ENCODE data around the gene OS9.

The OS9 gene

GRCh38 chr12:57741844-57742738 lies 48.2 kb downstream of the OS9 start:
- 0 out of 2 replicates have a peak, but pooled peaks cover 3% of the 10 kb centered on the region for H3K36me3 ChIP-seq (ENCODE audit: insufficient read depth, low read length)
- H3K4me1 ChIP-seq (ENCODE audit: insufficient read depth, low read length) = peaks cover 7% of the 10 kb centered on the region; the same call in 1 of the 2 replicates
- no peaks in the 10 kb centered on the region for H3K9me3 ChIP-seq (ENCODE audit: control insufficient read depth, insufficient read depth, low read length)
- peak overlapping the region; percentile 22; the same call in 1 of the 2 replicates for H3K9ac ChIP-seq (ENCODE audit: low read depth, low read length)

- Histone ChIP-seq H3K36me3 (ENCODE audit: insufficient read depth, low read length) (peaks cover 11% of the 10 kb centered on the region; the same call in 1 of the 2 replicates), H3K9me3 (ENCODE audit: control insufficient read depth, insufficient read depth, low read length) (no peaks in the 10 kb centered on the region), H3K9ac (ENCODE audit: low read depth, low read length) (no peak overlapping the region), H3K4me1 (ENCODE audit: insufficient read depth, low read length) (peaks cover 7% of the 10 kb centered on the region; the same call in 1 of the 2 replicates)
These were observed 49.8 kb downstream of the OS9 start for GRCh38 chr12:57743769-57744168.

- peaks cover 3% of the 10 kb centered on the region; the same call in 1 of the 2 replicates for H3K4me1 ChIP-seq (ENCODE audit: insufficient read depth, low read length)
- H3K9me3 ChIP-seq (ENCODE audit: control insufficient read depth, insufficient read depth, low read length) = no peaks in the 10 kb centered on the region
These were observed 50.4 kb downstream of the OS9 start for GRCh38 chr12:57744194-57744776.

DNA sequence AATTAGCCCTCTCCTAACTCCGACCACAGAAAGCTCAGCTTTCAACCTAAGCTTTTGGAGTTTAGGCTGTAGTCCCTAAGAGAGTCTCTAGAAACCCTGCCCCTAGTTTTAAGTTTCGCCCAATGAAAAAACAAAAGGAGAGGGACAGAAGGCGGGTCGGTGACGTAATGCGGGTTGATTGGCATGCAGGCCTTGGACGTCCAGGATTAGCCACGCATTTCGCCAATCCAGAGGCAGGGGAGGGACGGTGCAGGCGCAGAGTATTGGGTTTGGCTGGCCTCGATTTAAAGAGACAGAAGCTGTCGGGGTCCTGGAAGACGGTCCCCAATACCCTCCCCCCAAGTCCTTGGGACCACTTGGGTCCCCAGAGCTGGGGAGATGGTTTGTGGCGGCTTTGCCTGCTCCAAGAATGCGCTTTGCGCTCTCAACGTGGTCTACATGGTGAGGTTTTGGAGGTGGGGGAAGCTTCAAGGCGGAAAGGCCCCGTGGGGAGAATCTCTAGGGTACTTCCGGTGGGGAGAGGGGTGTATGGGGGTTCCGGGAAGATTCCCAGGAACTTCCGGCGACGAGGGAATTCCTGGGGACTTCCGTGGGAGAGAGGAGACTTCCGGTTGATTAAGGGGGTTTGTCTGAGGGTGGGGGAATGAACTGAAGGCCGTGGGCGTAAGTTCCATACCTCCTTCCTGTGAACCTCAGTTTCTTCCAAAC lies 51.0 kb downstream of the OS9 start, which contains the start of gene TSPAN31:
TSS of gene TSPAN31 (plus strand) at position 263 of the 708 bp plus-strand sequence. CDS start at position 379, 116 bp downstream.
- Histone ChIP-seq H3K9ac (ENCODE audit: low read depth, low read length) (peak within 1 kb of the TSS; percentile 94), H3K36me3 (ENCODE audit: insufficient read depth, low read length) (peaks cover 17% of the 10 kb centered on the region; the same call in 1 of the 2 replicates), H3K4me1 (ENCODE audit: insufficient read depth, low read length) (no peaks in the 10 kb centered on the region), H3K9me3 (ENCODE audit: control insufficient read depth, insufficient read depth, low read length) (no peaks in the 10 kb centered on the region)

More at GRCh38 chr12:57744194-57744776, 50.4 kb downstream of the OS9 start:
- peaks cover 14% of the 10 kb centered on the region; the same call in 1 of the 2 replicates for H3K36me3 ChIP-seq (ENCODE audit: insufficient read depth, low read length)
- peak overlapping the region; percentile 94 for H3K9ac ChIP-seq (ENCODE audit: low read depth, low read length)

- Histone ChIP-seq H3K9ac (ENCODE audit: low read depth, low read length) (peak overlapping the region; percentile 94), H3K4me1 (ENCODE audit: insufficient read depth, low read length) (no peaks in the 10 kb centered on the region), H3K9me3 (ENCODE audit: control insufficient read depth, insufficient read depth, low read length) (no peaks in the 10 kb centered on the region), H3K36me3 (ENCODE audit: insufficient read depth, low read length) (peaks cover 17% of the 10 kb centered on the region; the same call in 1 of the 2 replicates)
These were observed 51.6 kb downstream of the OS9 start for GRCh38 chr12:57745485-57745881.

DNA sequence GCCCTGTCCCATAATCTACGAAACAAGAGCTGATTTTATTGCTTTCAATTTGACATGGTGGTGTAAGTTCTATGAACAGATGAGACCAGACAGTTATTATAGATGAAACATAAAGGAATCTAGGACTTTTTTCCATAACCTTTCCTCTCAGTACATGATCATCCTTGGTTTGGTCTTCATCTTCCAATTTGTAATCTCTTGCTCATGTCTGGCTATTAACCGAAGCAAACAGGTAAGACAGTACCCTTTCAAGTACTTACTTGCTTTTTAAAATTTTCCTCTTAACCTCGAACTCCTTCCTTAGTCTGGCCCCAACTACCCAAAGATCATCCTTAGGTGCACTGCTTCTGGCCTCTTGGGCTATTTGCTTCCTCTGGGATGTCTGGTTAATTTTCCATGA lies 52.1 kb downstream of the OS9 start:
- no peak overlapping the region for H3K9ac ChIP-seq (ENCODE audit: low read depth, low read length)
- no peaks in the 10 kb centered on the region for H3K4me1 ChIP-seq (ENCODE audit: insufficient read depth, low read length)
- no peaks in the 10 kb centered on the region for H3K9me3 ChIP-seq (ENCODE audit: control insufficient read depth, insufficient read depth, low read length)
- peaks cover 17% of the 10 kb centered on the region; the same call in 1 of the 2 replicates for H3K36me3 ChIP-seq (ENCODE audit: insufficient read depth, low read length)

DNA sequence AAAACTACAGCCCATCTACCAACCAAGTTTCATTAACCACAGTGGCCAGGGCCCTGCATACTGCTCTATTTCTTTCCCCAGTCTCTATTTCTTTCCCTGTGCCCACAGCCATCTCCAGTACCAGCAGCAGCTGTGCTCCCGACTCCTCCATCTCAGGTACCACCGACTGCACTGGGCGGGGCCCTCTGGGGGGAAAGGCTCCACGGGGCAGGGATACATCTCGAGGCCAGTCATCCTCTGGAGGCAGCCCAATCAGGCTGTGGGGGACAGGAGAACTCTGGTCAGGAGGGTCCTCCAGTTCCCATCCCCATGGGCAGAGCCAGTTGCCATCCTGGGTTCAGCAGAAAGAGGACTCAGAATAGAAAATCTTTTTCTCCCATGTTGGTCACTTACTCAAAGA lies 55.1 kb downstream of the OS9 start:
- H3K9me3 ChIP-seq (ENCODE audit: control insufficient read depth, insufficient read depth, low read length) = no peaks in the 10 kb centered on the region
- H3K9ac ChIP-seq (ENCODE audit: low read depth, low read length) = no peak overlapping the region
- peaks cover 17% of the 10 kb centered on the region; the same call in 1 of the 2 replicates for H3K36me3 ChIP-seq (ENCODE audit: insufficient read depth, low read length)
- peaks cover 7% of the 10 kb centered on the region; the same call in 1 of the 2 replicates for H3K4me1 ChIP-seq (ENCODE audit: insufficient read depth, low read length)

GRCh38 chr12:57750561-57751431 lies 56.9 kb downstream of the OS9 start:
- Histone ChIP-seq H3K4me1 (ENCODE audit: insufficient read depth, low read length) (peaks cover 7% of the 10 kb centered on the region; the same call in 1 of the 2 replicates), H3K36me3 (ENCODE audit: insufficient read depth, low read length) (peaks cover 17% of the 10 kb centered on the region; the same call in 1 of the 2 replicates), H3K9me3 (ENCODE audit: control insufficient read depth, insufficient read depth, low read length) (no peaks in the 10 kb centered on the region; the same call in 1 of the 2 replicates), H3K9ac (ENCODE audit: low read depth, low read length) (peak overlapping the region; percentile 80)

GRCh38 chr12:57751432-57751787 lies 57.5 kb downstream of the OS9 start:
- H3K4me1 ChIP-seq (ENCODE audit: insufficient read depth, low read length) = peaks cover 7% of the 10 kb centered on the region; the same call in 1 of the 2 replicates
- no peaks in the 10 kb centered on the region; the same call in 1 of the 2 replicates for H3K9me3 ChIP-seq (ENCODE audit: control insufficient read depth, insufficient read depth, low read length)
- H3K9ac ChIP-seq (ENCODE audit: low read depth, low read length) = peak overlapping the region; percentile 80
- H3K36me3 ChIP-seq (ENCODE audit: insufficient read depth, low read length) = peaks cover 17% of the 10 kb centered on the region; the same call in 1 of the 2 replicates

- Histone ChIP-seq H3K9me3 (ENCODE audit: control insufficient read depth, insufficient read depth, low read length) (no peaks in the 10 kb centered on the region; the same call in 1 of the 2 replicates), H3K9ac (ENCODE audit: low read depth, low read length) (peak within 1 kb of the TSS; percentile 80), H3K4me1 (ENCODE audit: insufficient read depth, low read length) (peaks cover 7% of the 10 kb centered on the region; the same call in 1 of the 2 replicates), H3K36me3 (ENCODE audit: insufficient read depth, low read length) (peaks cover 14% of the 10 kb centered on the region; the same call in 1 of the 2 replicates)
These were observed 58.1 kb downstream of the OS9 start, which contains the start of gene CDK4 for GRCh38 chr12:57751788-57752667. TSS of gene CDK4 (minus strand) at chr12:57752310. CDS start at chr12:57751717, 593 bp downstream.

DNA sequence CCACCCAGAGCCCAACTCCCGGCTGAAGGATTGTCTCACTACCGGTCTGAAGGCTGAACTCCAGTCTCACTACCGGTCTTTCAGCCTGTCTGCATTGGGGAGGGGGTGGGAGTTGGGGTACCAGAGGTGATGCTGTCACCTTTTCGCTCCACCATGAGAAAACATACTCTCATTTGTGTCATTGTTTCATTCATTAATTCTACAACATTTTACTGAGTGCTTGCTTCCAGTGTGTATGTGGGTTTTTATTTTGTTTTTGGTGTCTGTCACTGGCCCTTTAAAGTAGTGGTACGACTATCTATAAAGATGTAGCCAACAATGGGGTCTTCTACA lies 58.7 kb downstream of the OS9 start:
- Histone ChIP-seq H3K9me3 (ENCODE audit: control insufficient read depth, insufficient read depth, low read length) (no peaks in the 10 kb centered on the region; the same call in 1 of the 2 replicates), H3K36me3 (ENCODE audit: insufficient read depth, low read length) (peaks cover 13% of the 10 kb centered on the region; the same call in 1 of the 2 replicates), H3K4me1 (ENCODE audit: insufficient read depth, low read length) (peaks cover 7% of the 10 kb centered on the region; the same call in 1 of the 2 replicates), H3K9ac (ENCODE audit: low read depth, low read length) (peak overlapping the region; percentile 16; the same call in 1 of the 2 replicates)

DNA sequence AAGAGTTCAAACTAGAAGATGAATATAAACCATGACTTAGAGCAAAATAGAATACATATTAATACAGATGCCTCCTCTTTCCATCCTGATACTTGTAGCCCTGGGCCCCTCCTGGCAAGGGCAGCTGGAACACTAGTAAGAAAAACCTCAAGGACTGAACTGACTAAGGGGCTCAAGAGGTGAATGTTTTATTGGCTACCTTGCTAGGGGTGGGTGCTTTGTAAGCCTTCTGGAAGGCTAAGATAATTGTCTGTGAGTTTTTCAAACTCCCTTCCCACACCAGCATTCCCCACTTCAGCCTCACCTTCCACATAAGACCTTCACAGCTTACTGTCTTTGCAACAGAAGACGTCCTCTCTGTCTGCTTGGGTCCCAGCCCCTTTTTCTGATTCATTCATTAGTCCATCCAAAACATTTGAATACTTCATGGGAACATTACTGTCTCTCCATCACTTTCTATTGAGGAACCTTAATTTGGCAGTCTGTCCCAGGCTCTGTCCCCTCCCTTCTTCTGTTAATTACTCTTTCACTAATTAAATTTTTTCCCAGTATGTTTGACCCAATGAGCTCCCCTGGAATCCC lies 59.9 kb downstream of the OS9 start:
- H3K9ac ChIP-seq (ENCODE audit: low read depth, low read length) = peak overlapping the region; percentile 47; the same call in 1 of the 2 replicates
- peaks cover 7% of the 10 kb centered on the region; the same call in 1 of the 2 replicates for H3K4me1 ChIP-seq (ENCODE audit: insufficient read depth, low read length)
- H3K36me3 ChIP-seq (ENCODE audit: insufficient read depth, low read length) = peaks cover 6% of the 10 kb centered on the region; the same call in 1 of the 2 replicates
- no peaks in the 10 kb centered on the region; the same call in 1 of the 2 replicates for H3K9me3 ChIP-seq (ENCODE audit: control insufficient read depth, insufficient read depth, low read length)
